GM19328 (cell line): Measurements from ENCODE around the gene BICD1.
"Not testable (repeated sequence)": the region's sequence is repeated elsewhere in the genome, so short reads cannot be mapped to it uniquely, and the experiment has no call there.

Source experiments
- ATAC-seq: cut with Tn5 transposase; IDR thresholded peaks from one replicate; pipeline ENCODE4 v1.9.1; 2021; ENCODE audit warnings: mild to moderate bottlenecking, moderate library complexity; ENCODE audit not compliant: unreplicated experiment

BICD1 gene

DNA sequence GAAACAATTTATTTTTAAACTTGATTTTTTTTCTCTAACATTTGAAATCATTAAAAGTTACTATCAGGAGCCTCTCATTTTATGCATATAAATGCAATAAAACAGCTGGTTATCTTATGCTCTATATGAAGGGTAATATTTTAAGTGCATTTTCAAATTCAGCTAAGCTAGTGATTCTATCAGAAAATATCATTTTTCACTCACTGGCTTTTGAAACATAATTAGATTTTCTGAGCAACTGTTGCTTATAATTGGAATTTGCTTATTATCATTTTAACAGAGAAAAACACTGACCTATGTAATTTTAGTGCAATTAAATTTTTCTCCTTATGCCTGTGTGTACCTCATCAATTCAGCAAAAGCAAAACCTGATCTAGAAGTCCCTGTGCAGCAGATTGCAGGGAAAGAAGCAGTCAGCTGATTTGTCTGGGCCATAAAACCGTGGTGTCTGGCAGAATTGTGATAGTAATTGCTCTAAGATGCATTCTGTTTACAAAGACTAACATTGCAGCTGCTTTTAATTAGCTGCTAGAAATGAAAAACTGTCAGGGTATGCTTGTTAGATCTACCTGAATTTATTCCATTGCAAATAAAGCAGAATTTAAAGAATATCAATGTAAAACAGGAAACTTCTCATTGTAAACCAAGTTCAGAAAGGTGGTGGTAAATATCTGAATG lies 75.0 kb downstream of the BICD1 start:
- no peak for ATAC-seq

DNA sequence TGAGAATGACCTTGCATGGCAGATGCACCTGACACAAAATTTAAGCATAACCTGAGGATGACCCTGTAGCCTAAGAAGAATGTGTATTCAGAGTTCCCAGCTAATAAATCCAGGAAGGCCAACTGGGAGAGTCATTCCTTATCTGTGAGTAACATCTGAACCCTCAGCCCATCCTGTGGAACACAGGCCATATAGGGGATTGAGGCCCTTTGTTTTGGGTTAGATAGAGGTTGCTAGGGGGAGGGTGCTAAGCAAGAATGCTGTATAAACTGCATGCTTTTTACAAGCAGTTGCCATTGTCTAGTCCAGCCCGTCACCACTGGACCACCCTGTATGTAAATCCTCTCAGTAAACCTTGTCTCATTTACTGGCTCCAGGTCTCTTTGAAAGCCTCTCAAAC lies 77.0 kb downstream of the BICD1 start:
- no peak for ATAC-seq

DNA sequence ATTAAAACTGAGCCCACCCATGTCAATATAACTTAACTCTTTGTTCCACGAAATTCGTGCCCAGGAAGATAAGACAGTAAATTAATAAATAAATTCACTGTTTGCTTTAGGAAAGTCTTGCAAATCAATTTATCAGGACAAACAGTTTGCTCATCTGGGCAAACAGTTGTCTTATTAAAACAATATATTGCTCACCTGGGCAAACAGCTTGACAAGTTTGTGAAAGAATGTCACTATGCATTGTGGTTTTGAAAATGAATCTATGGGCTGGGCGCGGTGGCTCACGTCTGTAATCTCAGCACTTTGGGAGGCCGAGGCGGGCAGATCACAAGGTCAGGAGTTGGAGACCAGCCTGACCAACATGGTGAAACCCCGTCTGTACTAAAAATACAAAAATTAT lies 80.5 kb downstream of the BICD1 start:
- not testable (repeated sequence) for ATAC-seq

DNA sequence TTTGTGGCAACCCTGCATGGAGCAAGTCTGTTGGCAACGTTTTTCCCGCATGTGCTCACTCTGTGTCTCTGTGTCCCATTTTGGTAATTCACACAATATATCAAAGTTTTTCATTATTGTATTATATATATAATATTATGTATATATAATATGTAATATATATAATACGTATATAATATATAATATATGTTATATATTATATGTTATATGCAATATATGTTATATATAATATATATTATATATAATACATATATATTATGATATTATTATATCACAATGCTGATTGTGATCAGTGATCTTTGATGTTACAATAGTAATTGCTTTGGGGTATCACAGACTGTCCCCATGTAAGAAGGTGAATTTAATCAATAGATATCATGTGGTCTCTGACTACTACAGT lies 84.8 kb downstream of the BICD1 start:
- no peak for ATAC-seq

DNA sequence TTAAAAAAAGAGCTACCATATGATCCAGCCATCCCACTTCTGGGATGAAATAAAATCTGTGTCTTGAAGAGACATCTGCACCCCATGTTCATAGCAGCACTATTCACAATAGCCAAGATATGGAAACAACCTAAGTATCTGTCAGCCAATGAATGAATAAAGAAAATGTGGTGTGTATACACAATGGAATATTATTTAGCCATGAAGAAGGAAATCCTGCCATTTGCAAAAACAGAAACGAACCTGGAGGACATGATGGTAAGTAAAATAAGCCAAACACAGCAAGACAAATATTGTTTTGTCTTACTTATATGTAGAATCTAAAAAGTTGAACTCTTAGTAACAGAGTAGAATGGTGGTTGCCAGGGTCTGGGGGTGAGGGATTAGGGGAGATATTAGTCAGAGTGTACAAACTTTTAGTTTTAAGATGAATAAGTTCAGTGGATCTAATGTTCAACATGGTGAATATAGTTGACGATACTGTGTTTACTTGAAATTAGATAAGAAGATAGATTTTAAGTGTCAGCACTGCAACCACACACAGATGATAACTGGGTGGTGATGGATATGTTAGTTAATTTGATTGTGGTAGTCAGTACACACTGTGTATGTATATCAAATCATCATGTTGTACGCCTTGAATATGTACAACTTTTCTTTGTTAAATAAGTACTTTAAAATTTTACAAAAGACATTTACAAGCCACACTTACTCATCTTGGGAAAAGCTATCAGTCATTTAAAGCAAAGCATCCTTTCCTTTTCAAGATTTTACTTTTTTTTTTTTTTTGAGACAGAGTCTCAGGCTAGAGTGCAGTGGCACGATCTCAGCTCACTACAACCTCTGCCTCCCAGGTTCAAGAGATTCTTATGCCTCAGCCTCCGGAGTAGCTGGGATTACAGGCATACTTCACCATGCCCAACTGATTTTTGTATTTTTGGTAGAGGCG lies 89.9 kb downstream of the BICD1 start:
- ATAC-seq = no peak

DNA sequence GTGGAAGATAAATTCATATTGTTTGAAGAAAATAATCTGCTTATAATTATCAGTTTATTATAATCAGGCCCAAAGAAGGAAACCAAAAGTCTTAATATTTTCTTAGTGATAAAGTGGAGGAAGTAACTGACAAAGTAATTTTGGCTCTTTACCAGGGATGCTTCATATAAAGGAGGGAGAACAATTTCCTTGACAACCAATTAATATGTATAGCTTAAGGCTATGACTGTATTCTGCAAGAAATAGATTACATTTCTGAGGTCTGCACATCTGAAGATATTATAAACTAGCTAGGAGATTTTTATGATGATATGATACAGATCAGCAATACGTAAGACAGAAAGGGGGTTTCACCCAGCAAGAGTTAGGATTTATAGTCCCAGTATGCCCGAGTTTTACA lies 90.8 kb downstream of the BICD1 start:
- ATAC-seq = no peak

DNA sequence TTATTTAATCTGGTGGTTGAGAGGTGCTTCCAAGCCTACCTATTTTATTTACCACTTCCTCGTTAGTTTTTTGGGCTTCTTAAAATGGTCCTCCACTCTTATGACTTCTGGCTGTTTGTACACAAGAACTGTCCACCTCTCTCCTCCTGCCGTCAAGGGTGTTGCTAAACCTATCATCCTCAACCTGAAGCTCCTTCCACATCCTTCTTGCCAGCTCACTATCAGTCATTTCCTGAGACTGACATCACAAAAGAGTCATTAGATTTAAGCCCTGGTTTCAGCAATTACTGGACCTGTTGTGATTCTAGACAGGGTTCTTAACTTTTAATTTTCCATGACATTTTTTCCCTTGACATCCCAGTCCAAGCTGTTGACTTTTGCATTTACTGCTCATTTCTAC lies 91.9 kb downstream of the BICD1 start:
- no peak for ATAC-seq

DNA sequence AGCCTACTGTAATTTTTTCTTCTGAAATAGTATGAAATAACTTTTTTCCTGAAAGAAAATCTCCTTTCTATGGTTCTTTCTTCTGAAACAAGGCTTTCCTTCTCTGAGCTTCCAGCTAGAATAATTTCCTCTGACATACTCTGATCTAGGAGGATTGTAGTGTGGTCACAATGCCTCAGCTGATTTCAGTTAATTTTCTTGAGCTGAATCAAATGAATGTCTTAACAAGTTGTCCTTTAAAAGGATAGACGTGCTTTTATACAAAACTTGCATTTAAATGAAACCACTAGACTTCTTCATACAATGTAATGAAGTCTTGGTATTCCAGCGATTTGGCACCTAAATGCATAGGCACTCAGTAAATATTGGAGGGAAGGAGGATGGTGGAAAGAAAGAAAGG lies 94.4 kb downstream of the BICD1 start:
- no peak for ATAC-seq

DNA sequence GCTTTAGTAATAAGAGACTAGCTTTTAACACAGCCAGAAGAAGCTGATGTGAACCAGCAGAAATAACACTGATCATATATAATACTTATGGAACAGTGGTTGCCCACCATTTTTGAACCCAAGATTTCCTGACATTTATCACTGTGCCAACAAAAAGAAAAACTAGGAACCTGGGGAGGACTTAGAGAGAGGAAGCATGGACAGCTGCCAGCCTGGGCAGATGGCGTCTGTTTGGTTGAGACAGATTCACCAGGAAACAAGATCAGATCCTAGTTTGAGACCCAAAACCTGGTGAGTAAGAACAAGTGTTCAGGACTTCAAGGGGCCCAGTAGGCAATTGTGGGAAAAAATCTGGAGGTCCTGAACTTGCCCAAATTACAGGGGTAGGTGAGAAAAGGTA lies 95.3 kb downstream of the BICD1 start:
- ATAC-seq = no peak

DNA sequence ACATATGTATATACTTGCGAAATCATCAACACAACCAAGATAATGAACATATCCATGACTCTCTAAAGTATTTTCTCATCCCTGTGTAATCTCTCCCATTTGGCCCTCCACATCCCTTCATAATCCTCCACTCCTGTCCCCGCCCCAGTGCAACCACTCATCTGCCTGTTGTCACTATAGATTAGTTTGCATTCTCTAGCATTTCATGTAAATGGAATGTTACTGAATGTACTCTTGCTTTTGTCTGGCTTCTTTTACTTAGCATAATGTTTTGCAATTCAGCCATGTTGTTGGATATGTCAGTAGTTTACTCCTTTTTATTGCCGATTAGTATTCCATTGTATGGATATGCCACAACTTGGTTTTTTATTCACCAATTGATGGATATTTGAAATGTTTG lies 99.1 kb downstream of the BICD1 start:
- no peak for ATAC-seq

DNA sequence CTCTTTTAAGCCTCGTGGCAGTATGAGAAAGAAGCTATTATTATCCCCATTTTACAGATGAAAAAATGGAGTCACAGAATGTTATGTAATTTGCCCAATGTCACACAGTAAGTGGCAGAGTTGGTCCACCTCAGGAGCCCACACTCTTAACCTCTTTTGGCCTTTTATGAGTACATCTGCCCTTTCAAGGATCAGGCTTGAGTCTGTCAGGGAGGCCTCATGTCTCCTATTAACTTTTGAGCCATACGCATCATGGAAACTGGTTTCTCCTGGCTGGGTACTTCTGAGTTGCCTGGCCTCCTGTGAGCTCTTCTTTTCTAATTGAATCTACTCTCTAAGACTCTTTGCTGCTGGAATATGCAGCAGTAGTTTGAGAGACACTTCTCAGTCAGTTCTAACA lies 101.7 kb downstream of the BICD1 start:
- ATAC-seq = no peak

DNA sequence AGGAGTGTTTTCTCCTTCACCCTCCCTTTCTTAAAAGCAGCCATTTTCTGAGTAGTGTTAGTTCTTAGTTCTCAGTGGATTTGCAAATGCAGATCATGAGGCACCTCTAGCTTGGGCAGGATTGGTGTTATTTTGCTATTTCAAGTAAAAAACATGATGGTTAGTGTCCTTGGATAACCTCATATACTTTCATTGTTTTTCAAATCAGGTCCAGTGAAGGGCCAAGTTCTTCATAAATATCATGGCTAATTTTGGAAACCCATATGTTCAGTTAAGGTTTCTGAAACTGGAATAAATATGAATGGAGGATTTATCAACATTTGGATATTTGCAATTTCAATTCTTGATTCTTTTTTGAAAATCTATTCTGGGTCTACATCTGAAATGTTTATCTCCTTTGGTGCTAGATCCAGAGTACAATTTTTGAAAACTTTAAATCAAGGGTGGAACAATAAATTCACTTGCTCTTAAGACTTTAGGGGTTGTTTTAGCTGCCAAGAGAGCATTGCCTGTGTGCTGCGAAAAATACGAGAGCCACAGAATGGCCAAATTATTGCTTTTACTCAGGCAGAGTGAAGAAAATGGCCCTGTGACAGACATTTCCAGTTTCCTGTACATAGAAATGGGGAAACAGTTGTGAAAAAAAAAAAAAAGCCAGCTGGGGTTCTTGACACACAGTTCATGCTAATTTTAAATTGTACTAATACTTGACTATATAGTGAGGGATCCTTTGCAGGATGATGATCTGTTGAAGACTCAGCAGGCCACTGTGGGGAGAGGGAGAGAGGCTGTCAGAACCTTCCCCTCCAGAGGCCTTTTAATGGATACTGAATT lies 104.6 kb downstream of the BICD1 start:
- no peak for ATAC-seq

DNA sequence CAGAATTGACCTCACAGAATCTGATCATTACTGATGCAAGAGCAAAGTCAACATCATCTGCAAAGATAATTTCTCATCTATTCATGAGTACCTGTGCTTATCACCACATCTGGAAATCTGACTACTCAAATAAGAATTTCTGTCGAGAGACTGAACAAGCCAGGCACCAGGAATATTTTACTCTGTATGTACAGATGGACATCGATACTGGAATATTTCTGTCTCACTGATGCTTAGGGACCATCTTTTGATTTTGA lies 105.2 kb downstream of the BICD1 start:
- ATAC-seq = no peak

DNA sequence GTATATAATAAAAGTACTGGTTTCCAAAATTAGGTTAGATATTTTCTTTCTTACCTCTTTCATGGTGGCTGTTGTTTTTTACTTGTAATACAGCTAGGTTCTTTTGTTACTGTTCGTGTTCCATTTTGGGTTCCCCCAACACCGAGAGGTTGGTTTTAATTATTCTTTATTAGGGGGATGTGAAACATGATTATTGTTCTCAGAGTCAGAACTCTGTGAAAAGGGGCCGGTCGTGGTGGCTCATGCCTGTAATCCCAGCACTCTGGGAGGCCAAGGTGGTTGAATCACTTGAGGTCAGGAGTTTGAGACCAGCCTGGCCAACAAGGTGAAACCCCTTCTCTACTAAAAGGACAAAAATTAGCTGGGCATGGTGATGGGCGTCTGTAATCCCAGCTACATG lies 108.1 kb downstream of the BICD1 start:
- no peak for ATAC-seq

DNA sequence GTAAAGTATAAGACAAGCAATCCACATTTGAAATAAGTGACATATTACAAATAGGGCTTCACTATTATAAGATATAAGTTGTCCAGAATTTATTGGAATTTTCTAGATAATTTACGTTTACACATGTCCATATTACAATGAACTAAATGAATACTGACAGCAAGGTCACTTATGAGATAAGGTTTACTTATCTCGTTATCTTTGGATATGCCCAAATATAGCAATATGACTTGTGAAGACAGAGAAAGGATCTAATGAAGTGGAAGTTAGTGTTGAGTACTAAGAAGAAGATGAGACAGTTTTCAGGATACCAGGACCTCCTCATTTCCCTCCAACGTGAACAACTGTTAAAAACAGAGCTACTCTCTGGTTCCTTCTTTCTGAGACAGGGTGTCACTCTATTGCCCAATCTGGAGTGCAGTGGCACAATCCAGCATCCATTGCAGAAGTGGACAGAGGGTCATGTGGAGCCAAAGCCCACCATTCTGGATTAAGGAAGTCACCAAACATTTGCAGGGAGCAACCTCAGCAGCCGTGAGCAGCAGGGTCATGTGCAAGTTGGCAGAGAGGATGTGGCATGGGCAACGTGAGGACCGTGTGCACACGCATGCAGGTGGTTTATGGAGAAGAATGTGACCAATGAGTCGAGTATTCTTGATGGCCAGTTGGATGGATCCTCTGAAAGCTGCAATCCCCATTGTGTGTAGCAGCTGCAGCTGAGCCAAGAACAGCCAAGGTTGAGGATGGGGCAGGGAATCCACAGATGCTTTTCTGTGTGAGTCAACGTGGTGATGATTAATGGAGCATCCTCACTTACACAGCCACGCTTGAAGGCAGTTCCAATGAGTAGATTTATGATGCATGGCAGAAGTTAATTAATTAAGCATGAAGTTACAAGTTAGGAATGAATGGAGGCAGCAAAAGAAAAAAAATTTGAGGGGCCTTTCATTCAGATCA lies 111.0 kb downstream of the BICD1 start:
- ATAC-seq = no peak

DNA sequence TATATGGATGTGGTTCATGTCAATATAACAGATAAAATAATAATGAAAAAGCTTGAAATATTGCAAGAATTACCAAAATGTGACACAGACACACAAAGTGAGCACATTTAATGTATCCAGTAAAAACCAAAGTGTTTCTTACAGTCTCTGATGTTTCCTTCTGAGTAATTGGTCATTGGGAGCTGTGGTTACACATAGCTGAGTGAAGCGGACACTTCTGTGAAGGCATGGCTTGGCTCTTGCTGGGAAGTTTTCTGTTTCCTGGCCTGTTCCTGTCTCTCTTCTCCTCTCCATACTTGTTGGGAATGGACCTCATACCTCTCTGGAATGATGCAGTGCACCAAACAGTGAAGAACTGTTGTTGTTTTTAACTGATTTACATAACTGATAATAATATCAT lies 117.3 kb downstream of the BICD1 start:
- no peak for ATAC-seq

DNA sequence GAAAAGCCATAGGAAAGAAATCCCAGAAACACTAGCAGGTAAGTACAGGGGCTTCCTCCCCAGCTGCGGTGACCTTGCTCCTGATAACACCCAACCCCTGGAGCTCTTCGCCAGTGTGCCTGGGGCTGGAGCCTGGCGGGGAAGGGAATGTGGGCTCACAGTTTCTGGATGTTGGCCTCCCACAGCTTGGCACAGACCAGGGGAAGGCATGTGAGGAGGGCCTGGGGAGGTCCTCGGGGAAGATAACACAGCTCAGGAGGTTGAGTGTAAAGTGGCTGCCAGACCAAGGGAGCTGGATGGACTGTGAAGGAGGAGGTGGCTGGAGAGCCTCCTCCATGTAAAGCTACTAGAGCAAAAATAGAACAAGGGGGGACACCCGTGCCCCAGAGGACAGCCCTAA lies 120.1 kb downstream of the BICD1 start:
- no peak for ATAC-seq

DNA sequence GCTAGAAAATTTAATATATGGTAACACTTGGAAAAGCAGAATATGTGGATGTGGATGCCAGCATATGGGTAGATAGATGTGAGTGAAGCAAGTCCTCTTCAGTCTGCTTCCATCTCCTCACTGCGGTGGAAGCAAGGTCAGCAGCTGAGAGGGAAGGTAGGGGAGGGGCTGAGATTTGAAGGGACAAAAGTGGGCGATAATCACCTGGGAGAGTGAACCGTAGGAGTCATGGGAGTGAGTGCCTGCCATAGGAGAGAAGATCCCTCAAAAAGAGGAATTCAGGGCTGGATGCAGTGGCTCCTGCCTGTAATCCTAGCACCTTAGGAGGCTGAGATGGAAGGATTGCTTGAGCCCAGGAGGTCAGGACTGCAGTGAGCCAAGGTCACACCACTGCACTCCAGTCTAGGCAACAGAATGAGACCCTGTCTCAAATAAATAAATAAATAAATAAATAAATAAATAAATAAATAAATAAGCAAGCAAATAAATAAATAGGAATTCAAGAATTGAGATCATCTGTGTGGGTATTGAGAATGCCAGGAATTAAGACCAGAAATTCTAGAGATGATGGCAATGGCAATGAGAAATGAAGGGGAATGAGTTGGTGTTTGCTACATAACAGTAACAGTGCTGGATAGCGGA lies 123.4 kb downstream of the BICD1 start:
- ATAC-seq = no peak

DNA sequence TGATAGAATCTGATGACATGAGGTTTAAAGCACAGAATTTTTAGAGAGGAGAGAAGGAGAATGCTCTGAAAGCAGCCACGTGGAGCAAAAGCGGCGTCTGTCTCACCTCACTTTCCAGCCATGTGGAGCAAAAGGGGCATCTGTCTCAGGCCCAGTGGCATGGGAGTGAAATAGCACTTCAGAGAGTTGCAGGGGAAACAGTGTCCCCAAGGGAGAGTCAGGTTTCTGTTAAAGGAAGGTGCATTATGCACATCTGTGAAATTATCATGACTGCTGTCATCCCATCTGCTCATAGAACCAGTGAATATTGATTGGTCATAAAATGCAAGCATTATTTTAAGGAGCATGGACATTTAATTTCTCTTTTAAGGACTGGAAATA lies 124.0 kb downstream of the BICD1 start:
- no peak for ATAC-seq

DNA sequence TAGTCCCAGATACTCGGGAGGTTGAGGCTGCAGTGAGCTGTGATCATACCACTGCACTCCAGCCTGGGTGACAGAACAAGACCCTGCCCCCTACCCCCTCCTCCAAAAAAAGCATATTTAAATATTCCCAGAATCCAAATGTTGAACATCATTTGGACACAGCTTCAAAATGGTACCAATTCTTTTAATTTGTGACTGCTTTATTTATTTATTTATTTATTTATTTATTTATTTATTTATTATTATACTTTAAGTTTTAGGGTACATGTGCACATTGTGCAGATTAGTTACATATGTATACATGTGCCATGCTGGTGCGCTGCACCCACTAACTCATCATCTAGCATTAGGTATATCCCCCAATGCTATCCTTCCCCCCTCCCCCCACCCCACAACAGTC lies 124.7 kb downstream of the BICD1 start:
- not testable (repeated sequence) for ATAC-seq
